Upper lobe of right lung (tissue), 1 donor: ENCODE data around the gene FAM117A. TPM values are rescaled to one million over a fixed set of nuclear protein-coding genes. Genes with fewer than 3 reads are reported as not detected.
A peak's percentile ranks its signal among the peaks of the same experiment; 100 is the strongest.

Experiments
- ATAC-seq: fragments of 200-7000 bp; cut with Tn5 transposase; one replicate; pipeline ENCODE4 v1.9.1; 2020; ENCODE audit warnings: mild to moderate bottlenecking, moderate library complexity
- DNase-seq: peaks from one replicate; pipeline ENCODE4 v3.0.0-alpha.2; 2020
- H3K27ac ChIP-seq: fragments of 200-600 bp; one replicate; pipeline ENCODE4 v1.8.0; 2022
- H3K27me3 ChIP-seq: fragments of 200-600 bp; one replicate; pipeline ENCODE4 v1.8.0; 2022; ENCODE audit warnings: mild to moderate bottlenecking
- H3K36me3 ChIP-seq: fragments of 200-600 bp; one replicate; pipeline ENCODE4 v1.8.0; 2022
- H3K4me1 ChIP-seq: fragments of 200-600 bp; one replicate; pipeline ENCODE4 v1.8.0; 2022
- H3K4me3 ChIP-seq: fragments of 200-600 bp; one replicate; pipeline ENCODE4 v1.8.0; 2022; ENCODE audit warnings: mild to moderate bottlenecking
- H3K9me3 ChIP-seq: fragments of 200-600 bp; one replicate; pipeline ENCODE4 v1.8.0; 2022
- intact Hi-C: fragments of 100-400 bp; cut with DNase I; formaldehyde crosslinking; loops from one replicate; pipeline ENCODE4 v1.11.0; 2022
- total RNA-seq: library from RNA; stranded (reverse); fragmentation: NEBNext Ultra II Directional; extraction: Animal tissue kit (Norgen Biotek cat#: 25700); gene quantifications from one replicate; pipeline ENCODE4 v1.2.1, GENCODE V29; 2021
- TF ChIP-seq, protein P1 (sequence below): fragments of 200-600 bp; IDR thresholded peaks from one replicate; pipeline ENCODE4 v1.8.0; 2022; ENCODE audit warnings: antibody characterized with exemption
- donor health status: DM: no; HTN: yes; CAD: no; lungs with severe emphysema.

Gene FAM117A
- total RNA-seq, 1 donor from 2014 or later: 11.8 TPM

- Histone ChIP-seq H3K4me3 (no peak overlapping the region), H3K9me3 (no peaks in the 10 kb centered on the region), H3K27ac (no peak overlapping the region), H3K36me3 (no peaks in the 10 kb centered on the region), H3K4me1 (peaks cover 13% of the 10 kb centered on the region), H3K27me3 (no peaks in the 10 kb centered on the region)
- ATAC-seq (no peak), DNase-seq (no peak)
- TF ChIP-seq, protein P1, sequence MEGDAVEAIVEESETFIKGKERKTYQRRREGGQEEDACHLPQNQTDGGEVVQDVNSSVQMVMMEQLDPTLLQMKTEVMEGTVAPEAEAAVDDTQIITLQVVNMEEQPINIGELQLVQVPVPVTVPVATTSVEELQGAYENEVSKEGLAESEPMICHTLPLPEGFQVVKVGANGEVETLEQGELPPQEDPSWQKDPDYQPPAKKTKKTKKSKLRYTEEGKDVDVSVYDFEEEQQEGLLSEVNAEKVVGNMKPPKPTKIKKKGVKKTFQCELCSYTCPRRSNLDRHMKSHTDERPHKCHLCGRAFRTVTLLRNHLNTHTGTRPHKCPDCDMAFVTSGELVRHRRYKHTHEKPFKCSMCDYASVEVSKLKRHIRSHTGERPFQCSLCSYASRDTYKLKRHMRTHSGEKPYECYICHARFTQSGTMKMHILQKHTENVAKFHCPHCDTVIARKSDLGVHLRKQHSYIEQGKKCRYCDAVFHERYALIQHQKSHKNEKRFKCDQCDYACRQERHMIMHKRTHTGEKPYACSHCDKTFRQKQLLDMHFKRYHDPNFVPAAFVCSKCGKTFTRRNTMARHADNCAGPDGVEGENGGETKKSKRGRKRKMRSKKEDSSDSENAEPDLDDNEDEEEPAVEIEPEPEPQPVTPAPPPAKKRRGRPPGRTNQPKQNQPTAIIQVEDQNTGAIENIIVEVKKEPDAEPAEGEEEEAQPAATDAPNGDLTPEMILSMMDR: no peak
- intact Hi-C loops: loop anchor here (10.0 kb wide), 1 partner anchor 152 kb away; the partner anchor contains the start of gene TAC4
These were observed 71.2 kb downstream of the FAM117A start for GRCh38 chr17:49692751-49693150.

DNA sequence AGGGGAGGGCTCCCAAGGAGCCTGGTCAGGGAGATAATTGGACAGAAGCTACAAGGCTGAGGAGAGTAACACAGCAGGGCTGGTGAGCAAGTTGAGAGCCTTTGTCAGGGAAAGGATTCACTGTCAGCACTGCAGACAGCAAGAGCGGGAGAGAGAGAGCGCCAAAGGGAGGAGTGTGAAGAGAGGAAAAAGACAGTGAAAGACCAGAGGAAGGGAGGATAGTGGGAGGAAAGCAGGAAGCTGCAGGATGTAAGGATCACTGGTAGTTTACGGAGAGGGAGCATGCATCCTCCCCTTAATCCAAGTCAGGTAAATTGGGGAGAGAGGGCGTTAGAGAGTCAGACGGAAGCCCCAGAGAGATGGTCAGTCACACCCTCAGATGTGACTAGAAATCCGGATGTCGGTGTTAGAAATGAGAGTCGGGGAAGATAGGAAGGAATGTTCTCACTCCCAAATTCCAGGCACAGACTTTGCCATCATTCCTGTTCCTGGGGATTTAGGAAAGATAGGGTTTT lies 72.2 kb downstream of the FAM117A start:
- Histone ChIP-seq H3K27ac (peak overlapping the region; percentile 6), H3K36me3 (no peaks in the 10 kb centered on the region), H3K9me3 (no peaks in the 10 kb centered on the region), H3K27me3 (no peaks in the 10 kb centered on the region), H3K4me1 (peaks cover 18% of the 10 kb centered on the region), H3K4me3 (no peak overlapping the region)
- ATAC-seq (no peak), DNase-seq (no peak)
- intact Hi-C loops: loop anchor here (10.0 kb wide), 1 partner anchor 153 kb away; the partner anchor contains the start of gene TAC4
- TF ChIP-seq, protein P1: no peak

DNA sequence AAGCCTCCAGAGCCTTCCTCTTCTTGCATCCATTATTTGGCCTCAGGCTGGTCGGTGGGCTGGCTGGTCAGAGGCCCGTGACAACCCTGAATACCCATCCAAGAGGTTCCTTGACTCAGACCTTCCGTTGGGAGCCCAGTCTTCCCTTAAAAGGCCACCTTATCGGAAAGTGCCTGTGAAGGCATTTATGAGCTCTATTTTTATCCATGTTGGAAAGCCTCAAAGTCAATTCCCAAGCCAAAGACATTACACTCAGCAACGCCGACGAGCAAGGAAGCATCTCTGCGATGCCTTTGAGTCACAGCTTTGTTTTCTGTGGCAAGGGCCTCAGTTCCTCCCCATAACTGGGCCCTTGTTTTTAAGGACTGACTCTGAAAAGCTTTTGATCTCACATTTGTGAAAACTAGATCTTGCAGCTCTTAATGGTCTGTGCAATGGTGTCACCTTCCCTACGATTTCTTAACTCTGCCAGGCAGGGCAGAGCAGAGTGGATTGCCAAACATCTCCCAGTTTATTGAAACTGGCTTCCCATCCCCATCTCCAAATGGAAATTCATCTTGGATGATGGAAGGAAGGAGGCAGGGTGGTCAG lies 72.8 kb downstream of the FAM117A start:
- ATAC-seq (no peak), DNase-seq (no peak)
- Histone ChIP-seq H3K27ac (peak overlapping the region; percentile 6), H3K4me3 (no peak overlapping the region), H3K36me3 (no peaks in the 10 kb centered on the region), H3K4me1 (peaks cover 18% of the 10 kb centered on the region), H3K27me3 (no peaks in the 10 kb centered on the region), H3K9me3 (no peaks in the 10 kb centered on the region)
- intact Hi-C loops: loop anchor here (10.0 kb wide), 1 partner anchor 154 kb away; the partner anchor contains the start of gene TAC4
- TF ChIP-seq, protein P1: no peak

- Histone ChIP-seq H3K27me3 (no peaks in the 10 kb centered on the region), H3K4me3 (no peak overlapping the region), H3K4me1 (peaks cover 18% of the 10 kb centered on the region), H3K27ac (no peak overlapping the region), H3K9me3 (no peaks in the 10 kb centered on the region), H3K36me3 (no peaks in the 10 kb centered on the region)
- intact Hi-C loops: loop anchor here (10.0 kb wide), 1 partner anchor 155 kb away; the partner anchor contains the start of gene TAC4
- TF ChIP-seq, protein P1: no peak
- ATAC-seq: no peak
- DNase-seq: no peak
These were observed 73.7 kb downstream of the FAM117A start for GRCh38 chr17:49690256-49690655.

- TF ChIP-seq, protein P1: no peak
- H3K4me1 ChIP-seq: peaks cover 18% of the 10 kb centered on the region
- intact Hi-C loops: no loop called here
These were observed 75.1 kb downstream of the FAM117A start for GRCh38 chr17:49688848-49689247.

More at GRCh38 chr17:49688848-49689247, 75.1 kb downstream of the FAM117A start:
- Histone ChIP-seq H3K9me3 (no peaks in the 10 kb centered on the region), H3K27ac (peak overlapping the region; percentile 73), H3K27me3 (no peaks in the 10 kb centered on the region), H3K4me3 (no peak overlapping the region), H3K36me3 (no peaks in the 10 kb centered on the region)
- no peak for ATAC-seq
- DNase-seq: no peak
